ENCODE data around the gene GPC5.

Gene GPC5

GRCh38 chr13:91725646-91726045 lies 327.2 kb downstream of the GPC5 start:
- DNase-seq, result no peak

GRCh38 chr13:91726671-91727070 lies 328.2 kb downstream of the GPC5 start:
- DNase-seq, result no peak

GRCh38 chr13:91729859-91730258 lies 331.4 kb downstream of the GPC5 start:
- no peak for DNase-seq

GRCh38 chr13:91739751-91740150 lies 341.3 kb downstream of the GPC5 start:
- no peak for DNase-seq

GRCh38 chr13:91740756-91741155 lies 342.3 kb downstream of the GPC5 start:
- DNase-seq, result no peak

GRCh38 chr13:91741925-91742324 lies 343.5 kb downstream of the GPC5 start:
- DNase-seq, result no peak

- DNase-seq, result no peak
These were observed 345.9 kb downstream of the GPC5 start for GRCh38 chr13:91744284-91744683.

- no peak for DNase-seq
These were observed 347.5 kb downstream of the GPC5 start for GRCh38 chr13:91745967-91746366.

GRCh38 chr13:91747186-91747585 lies 348.8 kb downstream of the GPC5 start:
- DNase-seq, result no peak

GRCh38 chr13:91748416-91749089 lies 350.1 kb downstream of the GPC5 start:
- DNase-seq, result no peak

GRCh38 chr13:91758724-91759123 lies 360.3 kb downstream of the GPC5 start:
- DNase-seq, result no peak

GRCh38 chr13:91762957-91763356 lies 364.5 kb downstream of the GPC5 start:
- DNase-seq, result no peak

GRCh38 chr13:91764527-91764926 lies 366.1 kb downstream of the GPC5 start:
- no peak for DNase-seq

GRCh38 chr13:91767651-91768050 lies 369.2 kb downstream of the GPC5 start:
- no peak for DNase-seq

GRCh38 chr13:91768746-91769145 lies 370.3 kb downstream of the GPC5 start:
- no peak for DNase-seq

GRCh38 chr13:91771229-91771628 lies 372.8 kb downstream of the GPC5 start:
- no peak for DNase-seq

GRCh38 chr13:91773591-91774227 lies 375.3 kb downstream of the GPC5 start:
- no peak for DNase-seq

- no peak for DNase-seq
These were observed 376.0 kb downstream of the GPC5 start for GRCh38 chr13:91774397-91774796.

- no peak for DNase-seq
These were observed 378.3 kb downstream of the GPC5 start for GRCh38 chr13:91776611-91777193.

GRCh38 chr13:91778123-91778522 lies 379.7 kb downstream of the GPC5 start:
- DNase-seq, result no peak

GRCh38 chr13:91781982-91782691 lies 383.7 kb downstream of the GPC5 start:
- peak in 1 of 2 experiments; percentile 8 for DNase-seq

GRCh38 chr13:91785431-91786119 lies 387.2 kb downstream of the GPC5 start:
- DNase-seq, result no peak

GRCh38 chr13:91792054-91792453 lies 393.6 kb downstream of the GPC5 start:
- no peak for DNase-seq

Data from SW 1271 (cell line).